Memory B cell (primary cell): ENCODE measurements around the gene TRIM9.
"Not testable (repeated sequence)": the region's sequence is repeated elsewhere in the genome, so short reads cannot be mapped to it uniquely, and the experiment has no call there.

Experiments used
- ATAC-seq: fragments of 150-1000 bp; cut with Tn5 transposase; 2 replicates; pipeline ENCODE4 v1.10.0; 2021; ENCODE audit warnings: low read depth, mild to moderate bottlenecking, moderate library complexity
- DNase-seq, 2 donors: peaks; one replicate each; pipeline ENCODE4 v3.0.0; 2022; ENCODE audit warnings: low spot score in 2 of 2
- H3K27ac Mint-ChIP-seq: one replicate; pipeline ENCODE4 v1.8.0; 2022; ENCODE audit warnings: mild to moderate bottlenecking, moderate library complexity, mixed read lengths
- H3K27me3 Mint-ChIP-seq: one replicate; pipeline ENCODE4 v1.8.0; 2022; ENCODE audit warnings: mixed read lengths
- H3K36me3 Mint-ChIP-seq: one replicate; pipeline ENCODE4 v1.8.0; 2022; ENCODE audit warnings: mild to moderate bottlenecking, mixed read lengths
- H3K4me1 Mint-ChIP-seq: one replicate; pipeline ENCODE4 v1.8.0; 2022; ENCODE audit warnings: mixed read lengths
- H3K4me3 Mint-ChIP-seq: one replicate; pipeline ENCODE4 v1.8.0; 2022; ENCODE audit warnings: mild to moderate bottlenecking, moderate library complexity, mixed read lengths
- H3K9me3 Mint-ChIP-seq: one replicate; pipeline ENCODE4 v1.8.0; 2022; ENCODE audit warnings: mixed read lengths

Gene TRIM9

DNA sequence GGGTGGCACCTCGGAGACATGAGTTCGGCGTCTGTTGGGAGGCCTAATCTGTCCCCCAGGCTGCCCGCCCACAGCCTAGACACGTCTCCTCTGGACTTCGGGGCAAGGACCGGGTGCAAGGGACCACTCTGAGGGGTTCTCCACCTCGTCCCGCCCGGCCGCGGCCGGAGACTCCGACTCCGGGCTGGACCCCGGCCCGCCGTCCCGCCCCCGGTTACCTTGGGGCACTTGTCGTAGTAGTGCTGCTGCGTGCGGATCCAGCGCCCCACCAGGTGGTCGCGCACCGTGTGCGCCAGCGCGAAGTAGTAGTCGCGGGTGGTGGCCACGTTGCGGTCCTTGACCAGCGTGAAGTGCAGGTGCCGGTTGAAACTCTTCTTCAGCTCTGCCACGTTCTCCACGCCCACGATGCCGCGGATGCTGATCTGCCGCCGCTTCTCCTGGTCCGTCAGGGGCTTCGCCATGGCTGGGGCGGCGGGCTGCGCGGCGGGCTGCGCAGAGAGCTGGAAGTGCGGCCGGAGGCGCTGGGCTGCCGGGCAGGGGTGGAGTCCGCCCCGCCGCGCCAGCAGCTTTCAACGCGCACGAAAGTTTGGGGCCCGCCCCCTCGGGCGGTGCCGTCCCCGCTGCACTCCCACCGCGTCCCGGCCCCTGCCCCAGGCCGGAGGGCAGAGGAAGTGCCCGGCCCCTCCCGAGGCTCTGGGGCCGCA is 150.8 kb downstream of the TRIM9 start, which contains the start of gene PYGL:
Gene PYGL, minus strand, starts transcription at position 541 of the 704 bp plus-strand sequence. Its CDS starts 80 bp downstream, at position 461.
- peaks cover 1% of the 10 kb centered on the region for H3K36me3 Mint-ChIP-seq
- peaks cover 12% of the 10 kb centered on the region for H3K4me1 Mint-ChIP-seq
- peaks cover 14% of the 10 kb centered on the region for H3K27me3 Mint-ChIP-seq
- ATAC-seq = peak; percentile 68
- H3K27ac Mint-ChIP-seq = no peak within 1 kb of the TSS
- DNase-seq = peak; percentile 10 to 32
- H3K4me3 Mint-ChIP-seq = peak within 1 kb of the TSS; percentile 85
- no peaks in the 10 kb centered on the region for H3K9me3 Mint-ChIP-seq

DNA sequence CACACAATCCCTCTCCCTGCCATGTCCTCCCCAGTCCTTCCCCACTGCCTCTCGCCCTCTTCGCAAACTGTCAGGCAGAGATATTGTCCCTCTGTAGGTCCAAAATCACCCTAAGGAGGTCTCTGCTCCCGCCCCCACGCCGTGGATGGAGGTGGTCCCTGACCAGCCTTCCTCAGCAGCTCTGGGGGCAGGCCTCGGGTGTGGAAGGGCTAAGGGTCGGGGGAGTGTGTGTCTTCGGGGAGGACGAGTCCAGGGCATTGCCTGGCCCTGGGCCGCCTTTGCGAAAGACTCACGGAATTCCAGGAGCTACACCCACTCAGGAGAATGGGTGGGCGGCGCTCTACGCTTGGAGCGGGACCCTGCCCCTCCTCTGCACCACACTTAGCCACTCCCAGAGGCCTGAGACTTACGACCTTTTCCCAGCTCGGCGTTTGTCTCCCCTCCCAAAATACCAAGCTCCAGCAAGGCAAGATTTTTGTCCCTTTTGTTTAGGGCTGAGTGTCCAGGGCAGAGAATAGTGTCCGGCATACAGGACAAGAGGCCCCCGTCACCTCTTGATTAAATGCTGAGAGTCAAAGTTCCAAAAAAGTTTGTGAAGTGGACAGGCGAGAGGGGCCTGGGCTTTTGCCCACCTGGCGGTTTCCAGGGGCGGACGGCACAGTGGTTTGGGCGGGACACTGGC is 151.5 kb downstream of the TRIM9 start:
- Mint-ChIP-seq H3K9me3 (no peaks in the 10 kb centered on the region), H3K4me1 (peaks cover 12% of the 10 kb centered on the region), H3K36me3 (peaks cover 1% of the 10 kb centered on the region), H3K27ac (no peak overlapping the region), H3K27me3 (peaks cover 17% of the 10 kb centered on the region), H3K4me3 (peak overlapping the region; percentile 75)
- DNase-seq = peak in 1 of 2 donors; percentile 22
- ATAC-seq = no peak

DNA sequence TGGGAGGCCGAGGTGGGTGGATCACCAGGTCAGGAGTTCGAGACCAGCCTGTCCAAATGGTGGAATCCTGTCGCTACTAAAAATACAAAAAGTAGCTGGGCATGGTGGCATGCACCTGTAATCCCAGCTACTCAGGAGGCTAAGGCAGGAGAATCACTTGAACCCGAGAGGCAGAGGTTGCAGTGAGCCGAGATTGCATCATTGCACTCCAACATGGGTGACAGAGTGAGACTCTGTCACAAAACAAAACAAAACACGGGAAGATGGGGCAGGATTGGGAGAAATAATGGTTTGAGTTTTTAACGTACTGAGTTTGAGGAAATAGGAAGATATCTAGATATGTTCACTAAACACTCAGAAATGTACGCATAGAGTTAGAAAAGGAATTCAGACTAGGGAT is 153.3 kb downstream of the TRIM9 start:
- not testable (repeated sequence) for DNase-seq, H3K4me3 Mint-ChIP-seq, H3K9me3 Mint-ChIP-seq, H3K27ac Mint-ChIP-seq, H3K36me3 Mint-ChIP-seq, ATAC-seq
- Mint-ChIP-seq H3K4me1 (peaks cover 14% of the 10 kb centered on the region), H3K27me3 (peaks cover 19% of the 10 kb centered on the region)

DNA sequence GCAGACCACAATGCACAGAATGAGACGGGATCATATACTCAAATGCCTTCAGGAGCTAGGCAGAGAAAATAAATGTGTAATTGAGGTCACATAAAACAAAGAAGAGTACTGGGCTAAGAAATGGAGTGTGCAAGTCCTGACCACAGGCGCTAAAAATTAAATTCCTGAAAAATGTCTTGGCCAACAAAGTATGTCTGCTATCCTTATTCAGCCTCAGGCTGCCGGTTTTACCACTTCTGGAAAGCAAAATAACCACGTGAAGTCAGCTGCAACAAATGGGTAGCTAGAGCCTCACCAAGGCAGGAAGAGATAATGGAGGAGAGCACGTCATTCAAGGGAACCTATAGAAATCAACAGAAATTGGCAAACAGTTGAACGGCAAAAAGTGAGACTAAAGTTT is 153.8 kb downstream of the TRIM9 start:
- ATAC-seq (no peak), DNase-seq (no peak)
- Mint-ChIP-seq H3K4me1 (peaks cover 14% of the 10 kb centered on the region), H3K27me3 (peaks cover 19% of the 10 kb centered on the region), H3K27ac (no peak overlapping the region), H3K4me3 (no peak overlapping the region), H3K36me3 (peaks cover 1% of the 10 kb centered on the region), H3K9me3 (no peaks in the 10 kb centered on the region)

DNA sequence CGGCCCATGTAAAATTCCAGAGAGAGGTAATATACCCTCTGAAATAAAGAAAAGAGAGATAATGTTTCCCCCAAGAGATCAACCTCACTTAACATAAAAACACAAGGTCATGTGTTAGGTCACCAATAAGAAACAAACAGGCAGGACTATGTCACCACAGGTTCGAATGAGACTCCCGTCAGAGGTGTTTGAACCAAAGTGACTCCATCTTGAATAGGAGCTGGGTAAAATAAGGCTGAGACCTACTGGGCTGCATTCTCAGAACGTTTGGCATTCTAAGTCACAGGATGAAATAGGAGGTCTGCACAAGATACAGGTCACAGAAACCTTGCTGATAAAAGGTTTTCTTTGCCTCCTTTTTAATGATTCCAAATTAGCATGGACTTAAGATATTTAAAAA is 157.1 kb downstream of the TRIM9 start:
- Mint-ChIP-seq H3K27me3 (peaks cover 18% of the 10 kb centered on the region), H3K27ac (no peak overlapping the region), H3K36me3 (peaks cover 1% of the 10 kb centered on the region), H3K4me1 (peaks cover 2% of the 10 kb centered on the region), H3K4me3 (no peak overlapping the region), H3K9me3 (no peaks in the 10 kb centered on the region)
- ATAC-seq = no peak
- DNase-seq = no peak

DNA sequence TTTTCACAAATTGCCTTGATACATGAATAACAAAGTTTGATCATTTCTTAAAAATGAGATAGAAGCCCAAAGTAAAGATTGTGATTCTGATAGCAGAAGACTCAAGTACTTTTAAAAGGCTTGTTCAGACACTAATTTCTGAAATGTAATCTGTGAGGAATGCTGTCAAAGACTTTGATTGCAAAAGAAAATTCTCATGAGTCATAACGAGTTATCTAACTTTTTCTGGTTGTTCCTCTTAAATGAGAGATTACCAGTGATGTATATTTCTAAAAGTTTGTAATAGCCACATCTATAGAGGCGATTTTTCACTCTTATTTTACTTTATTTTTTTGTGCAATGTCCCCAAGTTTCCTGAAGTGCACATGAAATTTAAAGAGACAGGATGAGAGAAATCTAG is 157.6 kb downstream of the TRIM9 start:
- Mint-ChIP-seq H3K36me3 (peaks cover 1% of the 10 kb centered on the region), H3K9me3 (no peaks in the 10 kb centered on the region), H3K4me1 (peaks cover 2% of the 10 kb centered on the region), H3K4me3 (no peak overlapping the region), H3K27ac (no peak overlapping the region), H3K27me3 (peaks cover 18% of the 10 kb centered on the region)
- no peak for ATAC-seq
- no peak for DNase-seq

DNA sequence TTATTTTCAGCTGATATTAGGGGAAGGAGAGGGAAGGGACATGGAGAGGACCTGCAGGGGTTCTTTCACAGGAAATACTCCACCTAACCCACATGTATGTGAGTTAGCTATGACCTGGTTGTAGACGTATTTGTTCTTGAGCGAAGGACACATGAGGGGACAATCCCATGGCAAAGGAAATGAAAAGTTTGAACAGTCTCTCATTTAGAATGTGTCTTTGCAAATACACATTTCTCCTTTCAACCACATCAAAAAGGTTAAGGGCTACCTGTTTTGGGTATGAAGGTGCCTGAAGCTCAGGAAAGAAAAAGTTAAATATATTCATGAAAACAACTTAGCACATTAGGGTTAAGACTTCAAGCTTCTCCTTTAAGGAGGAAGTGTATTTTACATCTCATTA is 158.0 kb downstream of the TRIM9 start:
- ATAC-seq (no peak), DNase-seq (no peak)
- H3K27ac Mint-ChIP-seq = no peak overlapping the region
- H3K9me3 Mint-ChIP-seq = no peaks in the 10 kb centered on the region
- H3K4me3 Mint-ChIP-seq = no peak overlapping the region
- peaks cover 1% of the 10 kb centered on the region for H3K36me3 Mint-ChIP-seq
- H3K4me1 Mint-ChIP-seq = peaks cover 2% of the 10 kb centered on the region
- H3K27me3 Mint-ChIP-seq = peaks cover 15% of the 10 kb centered on the region

DNA sequence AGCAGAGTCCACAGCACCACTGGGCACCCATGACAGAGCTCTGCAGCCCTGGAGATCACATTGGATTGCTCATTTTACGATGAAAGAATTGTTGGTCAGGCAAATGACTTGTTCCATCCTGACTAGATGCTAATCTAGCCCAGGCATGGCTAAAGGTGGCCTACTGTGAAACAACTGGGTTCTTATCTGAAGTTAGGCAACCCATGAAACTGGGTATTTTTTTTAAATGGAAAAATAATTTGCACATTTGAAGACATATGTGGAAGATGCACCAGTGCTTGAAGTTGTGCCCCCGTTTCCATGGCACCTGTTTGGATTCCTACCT is 158.9 kb downstream of the TRIM9 start:
- Mint-ChIP-seq H3K27me3 (peaks cover 14% of the 10 kb centered on the region), H3K4me1 (peaks cover 2% of the 10 kb centered on the region), H3K27ac (no peak overlapping the region), H3K9me3 (no peaks in the 10 kb centered on the region), H3K4me3 (no peak overlapping the region), H3K36me3 (no peaks in the 10 kb centered on the region)
- no peak for DNase-seq
- ATAC-seq = no peak

DNA sequence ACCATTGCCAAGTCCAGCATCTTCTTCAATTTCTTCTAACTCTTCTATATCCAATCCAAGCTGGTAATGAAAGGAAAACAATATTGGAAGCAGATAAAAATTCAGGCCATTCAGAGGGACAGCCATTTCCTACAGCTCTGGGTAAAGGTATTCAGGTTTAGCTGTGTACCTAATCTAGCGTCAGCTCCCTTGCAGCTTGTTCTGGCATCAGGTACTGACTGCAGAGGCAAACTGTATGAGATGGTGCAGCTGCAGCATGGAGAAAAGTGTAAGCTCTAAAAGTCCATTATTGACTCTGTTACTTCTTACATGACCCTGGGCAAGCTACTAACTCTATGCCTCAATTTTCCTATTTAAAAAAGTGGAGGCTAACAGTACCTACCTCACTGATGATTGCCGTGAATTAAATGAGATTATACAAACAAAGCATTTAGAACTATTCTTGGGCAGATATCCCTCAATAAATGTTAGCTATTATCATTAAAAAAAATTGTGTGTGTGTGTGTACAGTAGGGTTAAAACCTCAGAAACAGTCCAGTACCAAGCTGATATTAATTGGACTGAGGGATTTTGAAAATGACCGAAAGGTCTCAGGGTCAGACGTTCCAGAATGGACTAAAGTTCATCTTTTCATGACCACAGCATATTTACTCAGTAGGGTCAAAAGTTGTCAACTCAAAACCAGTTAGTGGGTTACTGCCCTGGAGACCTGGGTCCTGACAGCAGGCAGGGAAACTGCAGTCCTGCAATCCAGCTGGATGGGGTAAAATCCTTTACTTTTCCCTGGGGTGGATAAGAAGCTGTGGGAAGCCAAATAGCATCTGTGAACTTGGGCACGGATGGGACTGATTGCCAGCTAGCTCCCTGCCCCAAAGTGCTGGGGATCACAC is 159.5 kb downstream of the TRIM9 start:
- H3K9me3 Mint-ChIP-seq = no peaks in the 10 kb centered on the region
- H3K27me3 Mint-ChIP-seq = peaks cover 10% of the 10 kb centered on the region
- peaks cover 2% of the 10 kb centered on the region for H3K4me1 Mint-ChIP-seq
- no peak overlapping the region for H3K4me3 Mint-ChIP-seq
- DNase-seq (no peak), ATAC-seq (no peak)
- H3K27ac Mint-ChIP-seq = no peak overlapping the region
- no peaks in the 10 kb centered on the region for H3K36me3 Mint-ChIP-seq

DNA sequence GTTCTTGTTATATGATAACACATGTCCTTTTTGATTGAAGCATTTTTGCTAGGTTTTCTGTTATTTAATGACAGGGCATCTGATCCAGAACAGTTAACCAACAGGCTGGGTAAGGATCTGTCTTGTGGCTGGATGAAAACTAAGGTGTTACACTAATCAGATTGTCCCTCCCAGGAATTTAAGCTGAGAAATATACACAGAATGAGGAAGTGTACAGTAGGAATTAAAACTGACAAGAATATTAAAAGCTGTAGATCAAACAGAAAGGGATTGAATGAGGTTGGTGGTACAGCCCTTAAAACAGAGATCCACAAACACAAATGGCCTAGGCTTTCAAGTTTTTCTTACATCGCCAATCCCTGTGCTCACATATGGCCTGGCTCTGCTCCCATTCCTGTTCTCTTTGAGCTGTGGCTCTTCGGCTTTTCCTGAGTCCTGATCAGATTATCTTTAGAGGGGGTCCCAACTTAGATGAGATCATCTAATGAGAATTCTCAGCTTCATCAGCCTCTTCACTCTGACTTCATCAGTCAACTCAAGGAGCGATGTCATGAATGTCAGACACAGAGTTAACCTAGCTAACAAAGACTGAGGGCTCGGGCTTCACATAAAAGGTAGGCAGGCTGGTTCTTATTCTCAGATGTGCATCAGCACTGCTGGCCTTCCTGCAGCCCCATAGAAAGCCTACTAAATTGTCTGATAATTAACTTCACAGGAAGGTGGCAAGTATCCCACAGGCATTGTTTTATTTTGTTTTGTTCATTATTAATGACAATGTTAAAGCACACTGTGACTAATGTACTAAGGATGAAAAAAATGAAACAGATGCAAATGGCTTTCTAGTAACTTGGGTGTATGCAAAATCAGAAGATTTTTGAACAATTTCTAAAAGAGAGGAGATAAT is 162.1 kb downstream of the TRIM9 start:
- Mint-ChIP-seq H3K9me3 (no peaks in the 10 kb centered on the region), H3K4me1 (peaks cover 2% of the 10 kb centered on the region), H3K27me3 (peaks cover 9% of the 10 kb centered on the region), H3K4me3 (no peak overlapping the region), H3K36me3 (no peaks in the 10 kb centered on the region), H3K27ac (no peak overlapping the region)
- no peak for ATAC-seq
- no peak for DNase-seq

DNA sequence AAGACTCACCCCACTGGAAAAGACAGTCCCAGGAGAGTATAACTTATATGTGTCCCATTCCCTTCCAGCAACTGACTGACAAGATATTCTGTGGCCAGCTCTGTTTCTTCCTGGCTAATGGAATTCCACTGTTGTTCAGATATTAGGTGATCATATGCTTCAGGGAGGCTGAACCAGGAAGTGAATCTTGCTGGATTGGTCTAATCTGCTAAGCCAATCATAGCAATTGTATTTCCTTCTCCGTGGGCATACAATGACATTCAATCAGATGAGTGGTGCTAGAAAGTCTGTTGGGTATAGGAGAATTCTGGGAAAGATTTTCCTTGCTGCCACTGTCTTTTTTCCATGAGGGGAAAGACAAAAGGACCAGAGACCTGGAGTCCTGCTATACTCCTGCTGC is 162.7 kb downstream of the TRIM9 start:
- Mint-ChIP-seq H3K9me3 (no peaks in the 10 kb centered on the region), H3K27ac (no peak overlapping the region), H3K27me3 (peaks cover 9% of the 10 kb centered on the region), H3K4me1 (peaks cover 2% of the 10 kb centered on the region), H3K4me3 (no peak overlapping the region), H3K36me3 (no peaks in the 10 kb centered on the region)
- ATAC-seq = no peak
- no peak for DNase-seq

DNA sequence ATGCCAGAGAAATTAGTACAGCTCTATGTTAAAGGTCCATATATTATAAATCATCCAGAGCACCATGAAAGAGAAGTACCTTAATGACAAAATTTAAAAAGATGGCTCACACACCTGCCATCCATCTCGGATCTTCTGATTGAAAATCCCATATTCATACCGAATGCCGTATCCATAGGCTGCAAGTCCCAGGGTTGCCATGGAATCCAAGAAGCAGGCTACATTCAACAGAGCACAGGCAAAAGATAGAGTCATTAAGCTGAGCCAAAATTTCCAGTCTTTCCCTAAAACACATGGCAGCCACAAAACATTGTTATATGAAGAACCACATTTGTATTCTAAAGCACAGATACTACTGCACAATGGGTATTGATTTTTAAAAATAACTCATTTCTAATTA is 163.3 kb downstream of the TRIM9 start:
- no peak for DNase-seq
- H3K4me1 Mint-ChIP-seq = no peaks in the 10 kb centered on the region
- peaks cover 7% of the 10 kb centered on the region for H3K27me3 Mint-ChIP-seq
- ATAC-seq = no peak
- H3K4me3 Mint-ChIP-seq = no peak overlapping the region
- no peaks in the 10 kb centered on the region for H3K36me3 Mint-ChIP-seq
- H3K27ac Mint-ChIP-seq = no peak overlapping the region
- no peaks in the 10 kb centered on the region for H3K9me3 Mint-ChIP-seq

DNA sequence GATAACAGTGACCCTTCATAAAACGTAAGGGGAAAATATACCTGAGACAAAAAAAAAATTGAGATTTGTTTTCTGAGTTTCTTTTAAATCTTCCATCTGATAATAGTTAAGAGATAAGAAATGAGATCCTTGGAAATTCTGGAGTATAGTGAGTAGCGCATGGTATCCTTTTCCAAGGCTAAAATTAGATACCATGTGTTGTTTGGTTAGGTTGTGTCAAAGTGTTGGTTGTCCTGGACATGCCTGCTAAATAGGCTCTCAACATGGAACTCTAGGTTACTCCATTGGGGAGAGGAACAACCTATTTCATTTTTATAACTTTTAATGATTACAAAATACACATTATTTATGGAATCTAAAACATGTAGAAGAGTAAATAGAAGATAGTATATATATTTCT is 165.4 kb downstream of the TRIM9 start:
- Mint-ChIP-seq H3K9me3 (no peaks in the 10 kb centered on the region), H3K36me3 (no peaks in the 10 kb centered on the region), H3K4me1 (no peaks in the 10 kb centered on the region), H3K27ac (no peak overlapping the region), H3K4me3 (no peak overlapping the region), H3K27me3 (peaks cover 12% of the 10 kb centered on the region)
- ATAC-seq = no peak
- DNase-seq = no peak
